ENCODE measurements around the gene SMIM33. TPM values are rescaled to one million over a fixed set of nuclear protein-coding genes. Genes with fewer than 3 reads are reported as not detected.

Gene SMIM33
- total and polyA plus RNA-seq, 2 donors (not counting 1 experiment from before 2014, with no cell fraction given) = not detected

DNA sequence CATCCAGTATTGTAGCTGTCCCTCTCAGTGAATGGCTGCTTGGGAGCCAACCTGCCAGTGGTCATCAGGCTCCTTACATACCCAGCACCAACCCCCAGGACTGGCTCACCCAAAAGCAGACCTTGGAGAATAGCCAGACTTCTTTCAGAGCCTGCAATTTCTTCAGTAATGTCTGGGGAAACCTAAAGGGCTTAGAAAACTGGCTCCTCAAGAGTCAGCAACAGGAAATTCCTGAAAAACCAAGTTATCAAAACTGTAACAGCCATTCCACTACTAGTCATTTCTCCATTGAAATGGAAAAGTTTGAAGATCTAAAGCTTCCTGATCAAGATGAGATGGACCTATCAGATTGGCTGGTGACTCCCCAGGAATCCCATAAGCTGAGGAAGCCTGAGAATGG, 24.0 kb downstream of the SMIM33 start:
- ATAC-seq (ENCODE audit: low read depth) = no peak
- Mint-ChIP-seq H3K9me3 (ENCODE audit: insufficient read depth) (no peaks in the 10 kb centered on the region), H3K27ac (no peak overlapping the region), H3K27me3 (no peaks in the 10 kb centered on the region), H3K4me1 (peaks cover 5% of the 10 kb centered on the region), H3K4me3 (no peak overlapping the region)
- CTCF ChIA-PET = interaction anchor here (0.8 kb wide), 1 partner anchor 70 kb away, joined by 3 read pairs; no protein-coding TSS in a partner anchor
- Histone ChIP-seq H2AFZ (ENCODE audit: insufficient read depth, low read depth, low read length, poor library complexity, severe bottlenecking) (no peak overlapping the region), H3K36me3 (replicated peaks in 1 of 2; ENCODE audit: control extremely low read depth in 1 of 2, control insufficient read depth in 1 of 2, extremely low read depth in 1 of 2, insufficient read depth in 2 of 2, low read length in 1 of 2) (no peaks in the 10 kb centered on the region), H3K4me3 (ENCODE audit: control extremely low read depth in 1 of 5, extremely low read depth in 1 of 5, insufficient read depth in 1 of 5, low read depth in 2 of 5, low read length in 4 of 5) (no peak overlapping the region), H3K9ac (ENCODE audit: low read length) (no peak overlapping the region), H4K20me1 (ENCODE audit: control insufficient read depth, insufficient read depth, low read length, poor library complexity, severe bottlenecking) (no peaks in the 10 kb centered on the region), H3K27me3 (replicated peaks in 1 of 4; ENCODE audit: control extremely low read depth in 1 of 4, control insufficient read depth in 3 of 4, insufficient read depth in 4 of 4, low read length in 3 of 4) (no peaks in the 10 kb centered on the region), H3K4me1 (ENCODE audit: control insufficient read depth in 2 of 2, insufficient read depth in 2 of 2, low read length in 2 of 2) (no peaks in the 10 kb centered on the region), H3K9me3 (ENCODE audit: control extremely low read depth in 1 of 3, control insufficient read depth in 2 of 3, insufficient read depth in 1 of 3, low read length in 2 of 3) (no peaks in the 10 kb centered on the region), H3K79me2 (ENCODE audit: control insufficient read depth, insufficient read depth, low read length) (no peaks in the 10 kb centered on the region), H3K4me2 (replicated peaks; ENCODE audit: low read depth, low read length, poor library complexity, severe bottlenecking) (no peak overlapping the region), H3K27ac (ENCODE audit: low read length in 2 of 2) (no peak overlapping the region)
- no peak for TF ChIP-seq EZH2 (IDR thresholded peaks at IDR 0.05; ENCODE audit: borderline replicate concordance, insufficient read depth, low read depth, low read length, poor library complexity, severe bottlenecking)
- TF ChIP-seq, protein P1, sequence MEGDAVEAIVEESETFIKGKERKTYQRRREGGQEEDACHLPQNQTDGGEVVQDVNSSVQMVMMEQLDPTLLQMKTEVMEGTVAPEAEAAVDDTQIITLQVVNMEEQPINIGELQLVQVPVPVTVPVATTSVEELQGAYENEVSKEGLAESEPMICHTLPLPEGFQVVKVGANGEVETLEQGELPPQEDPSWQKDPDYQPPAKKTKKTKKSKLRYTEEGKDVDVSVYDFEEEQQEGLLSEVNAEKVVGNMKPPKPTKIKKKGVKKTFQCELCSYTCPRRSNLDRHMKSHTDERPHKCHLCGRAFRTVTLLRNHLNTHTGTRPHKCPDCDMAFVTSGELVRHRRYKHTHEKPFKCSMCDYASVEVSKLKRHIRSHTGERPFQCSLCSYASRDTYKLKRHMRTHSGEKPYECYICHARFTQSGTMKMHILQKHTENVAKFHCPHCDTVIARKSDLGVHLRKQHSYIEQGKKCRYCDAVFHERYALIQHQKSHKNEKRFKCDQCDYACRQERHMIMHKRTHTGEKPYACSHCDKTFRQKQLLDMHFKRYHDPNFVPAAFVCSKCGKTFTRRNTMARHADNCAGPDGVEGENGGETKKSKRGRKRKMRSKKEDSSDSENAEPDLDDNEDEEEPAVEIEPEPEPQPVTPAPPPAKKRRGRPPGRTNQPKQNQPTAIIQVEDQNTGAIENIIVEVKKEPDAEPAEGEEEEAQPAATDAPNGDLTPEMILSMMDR (IDR thresholded peaks at IDR 0.05) = no peak
- POLR2A ChIA-PET = no interaction called here
- intact Hi-C loops (cut with micrococcal nuclease) = no loop called here
- DNase-seq = no peak

- H3K4me1 Mint-ChIP-seq = peaks cover 5% of the 10 kb centered on the region
These were observed 25.0 kb downstream of the SMIM33 start for GRCh38 chr5:139495638-139496435.

More at GRCh38 chr5:139495638-139496435, 25.0 kb downstream of the SMIM33 start:
- H3K27me3 Mint-ChIP-seq = no peaks in the 10 kb centered on the region
- Histone ChIP-seq H3K4me1 (ENCODE audit: control insufficient read depth in 2 of 2, insufficient read depth in 2 of 2, low read length in 2 of 2) (no peaks in the 10 kb centered on the region), H3K27me3 (replicated peaks in 1 of 4; ENCODE audit: control extremely low read depth in 1 of 4, control insufficient read depth in 3 of 4, insufficient read depth in 4 of 4, low read length in 3 of 4) (peaks cover 0 to under 1% (median 0%) of the 10 kb centered on the region in 4 experiments), H3K9ac (ENCODE audit: low read length) (no peak overlapping the region), H3K79me2 (ENCODE audit: control insufficient read depth, insufficient read depth, low read length) (no peaks in the 10 kb centered on the region), H3K27ac (ENCODE audit: low read length in 2 of 2) (no peak overlapping the region), H3K36me3 (replicated peaks in 1 of 2; ENCODE audit: control extremely low read depth in 1 of 2, control insufficient read depth in 1 of 2, extremely low read depth in 1 of 2, insufficient read depth in 2 of 2, low read length in 1 of 2) (no peaks in the 10 kb centered on the region), H2AFZ (ENCODE audit: insufficient read depth, low read depth, low read length, poor library complexity, severe bottlenecking) (peak overlapping the region; percentile 31), H3K9me3 (ENCODE audit: control extremely low read depth in 1 of 3, control insufficient read depth in 2 of 3, insufficient read depth in 1 of 3, low read length in 2 of 3) (no peaks in the 10 kb centered on the region), H3K4me3 (ENCODE audit: control extremely low read depth in 1 of 5, extremely low read depth in 1 of 5, insufficient read depth in 1 of 5, low read depth in 2 of 5, low read length in 4 of 5) (no peak overlapping the region), H3K4me2 (replicated peaks; ENCODE audit: low read depth, low read length, poor library complexity, severe bottlenecking) (no peak overlapping the region), H4K20me1 (ENCODE audit: control insufficient read depth, insufficient read depth, low read length, poor library complexity, severe bottlenecking) (no peaks in the 10 kb centered on the region)
- TF ChIP-seq, protein P1 (IDR thresholded peaks at IDR 0.05) = no peak
- no peak for TF ChIP-seq EZH2 (IDR thresholded peaks at IDR 0.05; ENCODE audit: borderline replicate concordance, insufficient read depth, low read depth, low read length, poor library complexity, severe bottlenecking)
- H3K27ac Mint-ChIP-seq = no peak overlapping the region
- ATAC-seq (ENCODE audit: low read depth) (no peak), DNase-seq (no peak)
- no peaks in the 10 kb centered on the region for H3K9me3 Mint-ChIP-seq (ENCODE audit: insufficient read depth)
- WGBS (ENCODE audit: insufficient coverage) = no CpG with 5 or more reads among the region's 3 CpGs
- ChIA-PET CTCF (interaction anchor here (0.9 kb wide), 1 partner anchor 18 kb away, joined by 3 read pairs; no protein-coding TSS in a partner anchor), POLR2A (no interaction called here)
- H3K4me3 Mint-ChIP-seq = no peak overlapping the region
- intact Hi-C loops (cut with micrococcal nuclease) = no loop called here

All from B cell (primary cell).